Liver (tissue), 9 donors: ENCODE measurements around the gene ZNF547. TPM values are rescaled to one million over a fixed set of nuclear protein-coding genes. Genes with fewer than 3 reads are reported as not detected.

Source experiments
- DNase-seq: peaks from one replicate; pipeline ENCODE4 v3.0.0-alpha.2; 2017; ENCODE audit warnings: low spot score
- H3K27ac ChIP-seq, 2 donors: one replicate each; pipeline ENCODE4 v1.7.0; 2013; ENCODE audit warnings: inconsistent platforms in 2 of 2, low read length in 2 of 2, control low read depth in 1 of 2, low read depth in 1 of 2, mild to moderate bottlenecking in 1 of 2
- H3K27me3 ChIP-seq, 4 donors: one replicate each; pipeline versions ENCODE4 v1.6.1 to v1.7.0; 2013; ENCODE audit warnings: low read length in 3 of 4, inconsistent platforms in 1 of 4, mild to moderate bottlenecking in 1 of 4, moderate library complexity in 1 of 4; ENCODE audit not compliant: control insufficient read depth in 4 of 4, insufficient read depth in 4 of 4
- H3K36me3 ChIP-seq, 4 donors: one replicate each; pipeline versions ENCODE4 v1.6.1 to v1.7.0; 2013; ENCODE audit warnings: low read length in 3 of 4, mild to moderate bottlenecking in 3 of 4, low read depth in 1 of 4, moderate library complexity in 1 of 4; ENCODE audit not compliant: control insufficient read depth in 4 of 4, insufficient read depth in 3 of 4
- H3K4me1 ChIP-seq, 4 donors: one replicate each; pipeline versions ENCODE4 v1.6.1 to v1.7.0; 2013; ENCODE audit warnings: low read length in 3 of 4, mild to moderate bottlenecking in 3 of 4, moderate library complexity in 1 of 4; ENCODE audit not compliant: control insufficient read depth in 4 of 4, insufficient read depth in 4 of 4
- H3K4me3 ChIP-seq, 3 donors: one replicate each; pipeline versions ENCODE4 v1.6.1 to v1.7.0; 2013; ENCODE audit warnings: low read length in 3 of 3, control low read depth in 1 of 3, low read depth in 1 of 3, mild to moderate bottlenecking in 1 of 3
- H3K9ac ChIP-seq, 2 donors: one replicate each; pipeline ENCODE4 v1.7.0; 2013; ENCODE audit warnings: low read length in 2 of 2, mild to moderate bottlenecking in 2 of 2, moderate library complexity in 2 of 2, control low read depth in 1 of 2, low read depth in 1 of 2
- H3K9me3 ChIP-seq, 4 donors: one replicate each; pipeline versions ENCODE4 v1.6.1 to v1.7.0; 2013; ENCODE audit warnings: low read length in 3 of 4; ENCODE audit not compliant: control insufficient read depth in 4 of 4
- EGR1 ChIP-seq, 2 donors: IDR thresholded peaks; 2 replicates each; pipeline ENCODE4 v1.6.1; 2016 to 2018; ENCODE audit warnings: antibody characterized with exemption in 2 of 2, low read depth in 2 of 2
- FOXA1 ChIP-seq: IDR thresholded peaks from 2 replicates; pipeline ENCODE4 v1.6.1; 2016; ENCODE audit warnings: antibody characterized with exemption
- FOXA2 ChIP-seq: IDR thresholded peaks from 2 replicates; pipeline ENCODE4 v1.6.1; 2016; ENCODE audit warnings: antibody characterized with exemption
- GABPA ChIP-seq, 2 donors: IDR thresholded peaks in 1 of 2; conservative IDR thresholded peaks in 1 of 2; 2 replicates each; pipeline ENCODE4 v1.6.1; 2016; ENCODE audit warnings: antibody characterized with exemption in 2 of 2, mild to moderate bottlenecking in 1 of 2, moderate library complexity in 1 of 2
- HNF4A ChIP-seq, 2 donors: conservative IDR thresholded peaks; 2 replicates each; pipeline ENCODE4 v1.6.1; 2016; ENCODE audit warnings: antibody characterized with exemption in 2 of 2, mild to moderate bottlenecking in 2 of 2
- HNF4G ChIP-seq: IDR thresholded peaks from 2 replicates; pipeline ENCODE4 v1.6.1; 2016; ENCODE audit warnings: antibody characterized with exemption
- JUND ChIP-seq, 2 donors: IDR thresholded peaks; 2 replicates each; pipeline ENCODE4 v1.6.1; 2016; ENCODE audit warnings: antibody characterized with exemption in 2 of 2
- NR2F2 ChIP-seq: IDR thresholded peaks from 2 replicates; pipeline ENCODE4 v1.6.1; 2016; ENCODE audit warnings: antibody characterized with exemption
- RAD21 ChIP-seq, 2 donors: IDR thresholded peaks; 2 replicates each; pipeline ENCODE4 v1.6.1; 2016; ENCODE audit warnings: antibody characterized with exemption in 2 of 2, mild to moderate bottlenecking in 2 of 2
- RXRA ChIP-seq, 2 donors: IDR thresholded peaks; 2 replicates each; pipeline ENCODE4 v1.6.1; 2017 to 2018; ENCODE audit warnings: antibody characterized with exemption in 2 of 2, mild to moderate bottlenecking in 1 of 2
- SP1 ChIP-seq: IDR thresholded peaks from 2 replicates; pipeline ENCODE4 v1.6.1; 2018; ENCODE audit warnings: antibody characterized with exemption, mild to moderate bottlenecking
- TAF1 ChIP-seq: conservative IDR thresholded peaks from 2 replicates; pipeline ENCODE4 v1.6.1; 2016; ENCODE audit warnings: antibody characterized with exemption, mild to moderate bottlenecking
- YY1 ChIP-seq: IDR thresholded peaks from 2 replicates; pipeline ENCODE4 v1.6.1; 2016; ENCODE audit warnings: antibody characterized with exemption, mild to moderate bottlenecking
- WGBS: extraction: QIAGEN DNeasy Blood & Tissue Kit; methylation state at CpG from one replicate; pipeline ENCODE4 v1.1.7; 2013; 5-methylcytosine and 5-hydroxymethylcytosine counted together
- polyA plus RNA-seq, 2 donors: library from polyadenylated mRNA; stranded (reverse) in 1 of 2; unstranded in 1 of 2; fragments of 200-250 nt in 1 of 2; fragments of >200 nt in 1 of 2; fragmentation: Nextera tagmentation in 1 of 2; extraction: Ambion mirVana in 1 of 2; gene quantifications; one replicate each; pipeline versions ENCODE4 v1.2.1 to v1.2.3, GENCODE V29; 2013 to 2015
- total RNA-seq, 2 donors: library from RNA; depleted of rRNA; stranded (reverse); fragments of >200 nt; gene quantifications; one replicate each; pipeline ENCODE4 v1.2.3, GENCODE V29; 2014
- TF ChIP-seq, protein P1 (sequence below): IDR thresholded peaks from 2 replicates; pipeline ENCODE4 v1.6.1; 2016; ENCODE audit warnings: antibody characterized with exemption
- TF ChIP-seq, protein P2 (sequence below): fragments of 150-350 bp; IDR thresholded peaks from 2 replicates; pipeline ENCODE4 v1.5.1; 2017; ENCODE audit warnings: improper control_type of control experiment, low read depth, low read length; ENCODE audit not compliant: missing input control
- TF ChIP-seq, protein P3 (sequence below): IDR thresholded peaks from 2 replicates; pipeline ENCODE4 v1.6.1; 2016; ENCODE audit warnings: antibody characterized with exemption, mild to moderate bottlenecking
- TF ChIP-seq, protein P4 (sequence below): IDR thresholded peaks from 2 replicates; pipeline ENCODE4 v1.6.1; 2016; ENCODE audit warnings: antibody characterized with exemption
- TF ChIP-seq, protein P5 (sequence below): IDR thresholded peaks from 2 replicates; pipeline ENCODE4 v1.6.1; 2016; ENCODE audit warnings: antibody characterized with exemption
- donor health status: healthy.
- donor health status: healthy.
- donor health status: healthy.
- donor health status: healthy.
- donor health status: healthy.

ZNF547 gene
- total and polyA plus RNA-seq, 4 donors, result 0.22 to 1.8 (median 1.0) TPM

DNA sequence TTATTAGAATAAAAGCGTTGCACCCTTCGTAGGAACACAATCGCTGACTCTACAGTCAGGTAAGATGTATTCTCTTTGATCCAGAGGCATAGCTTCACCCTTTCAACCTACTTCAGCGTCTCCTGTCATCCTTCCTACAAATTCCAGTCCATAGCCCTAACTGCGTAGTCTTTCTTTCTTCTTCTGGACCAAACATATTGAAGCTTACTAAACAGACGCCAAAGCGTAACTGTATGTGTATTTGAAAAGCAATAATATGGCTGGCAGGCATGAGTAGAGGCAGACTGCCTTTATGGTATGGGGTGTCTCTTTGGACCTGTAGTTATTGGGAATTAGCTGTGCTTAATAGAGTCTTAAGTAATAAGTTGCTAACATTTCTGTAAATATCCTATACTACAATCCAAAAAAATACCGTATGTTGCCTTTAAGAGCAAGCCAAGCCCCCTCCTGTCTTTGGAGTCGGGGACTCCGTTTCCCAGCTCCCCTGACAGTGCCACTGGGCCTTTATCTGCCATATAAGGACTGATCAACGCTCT lies 25.9 kb downstream of the ZNF547 start:
- Histone ChIP-seq H3K9me3 (peaks cover 2 to 24% (median 17%) of the 10 kb centered on the region in 4 donors), H3K9ac (no peak overlapping the region), H3K27ac (peak overlapping the region; percentile 72 to 76), H3K4me1 (peaks cover 3 to 19% (median 11%) of the 10 kb centered on the region in 4 donors), H3K4me3 (peak overlapping the region; percentile 64 to 98 (median 68)), H3K27me3 (no peaks in the 10 kb centered on the region), H3K36me3 (peaks cover 1 to 13% (median 8%) of the 10 kb centered on the region in 4 donors)
- peak in 1 of 2 donors; percentile 6 for TF ChIP-seq RAD21 (IDR thresholded peaks at IDR 0.05)
- TF ChIP-seq, protein P1, sequence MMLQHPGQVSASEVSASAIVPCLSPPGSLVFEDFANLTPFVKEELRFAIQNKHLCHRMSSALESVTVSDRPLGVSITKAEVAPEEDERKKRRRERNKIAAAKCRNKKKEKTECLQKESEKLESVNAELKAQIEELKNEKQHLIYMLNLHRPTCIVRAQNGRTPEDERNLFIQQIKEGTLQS, result no peak
- WGBS, result 58% methylated on average over 11 of the region's 11 CpGs
- DNase-seq, result no peak

DNA sequence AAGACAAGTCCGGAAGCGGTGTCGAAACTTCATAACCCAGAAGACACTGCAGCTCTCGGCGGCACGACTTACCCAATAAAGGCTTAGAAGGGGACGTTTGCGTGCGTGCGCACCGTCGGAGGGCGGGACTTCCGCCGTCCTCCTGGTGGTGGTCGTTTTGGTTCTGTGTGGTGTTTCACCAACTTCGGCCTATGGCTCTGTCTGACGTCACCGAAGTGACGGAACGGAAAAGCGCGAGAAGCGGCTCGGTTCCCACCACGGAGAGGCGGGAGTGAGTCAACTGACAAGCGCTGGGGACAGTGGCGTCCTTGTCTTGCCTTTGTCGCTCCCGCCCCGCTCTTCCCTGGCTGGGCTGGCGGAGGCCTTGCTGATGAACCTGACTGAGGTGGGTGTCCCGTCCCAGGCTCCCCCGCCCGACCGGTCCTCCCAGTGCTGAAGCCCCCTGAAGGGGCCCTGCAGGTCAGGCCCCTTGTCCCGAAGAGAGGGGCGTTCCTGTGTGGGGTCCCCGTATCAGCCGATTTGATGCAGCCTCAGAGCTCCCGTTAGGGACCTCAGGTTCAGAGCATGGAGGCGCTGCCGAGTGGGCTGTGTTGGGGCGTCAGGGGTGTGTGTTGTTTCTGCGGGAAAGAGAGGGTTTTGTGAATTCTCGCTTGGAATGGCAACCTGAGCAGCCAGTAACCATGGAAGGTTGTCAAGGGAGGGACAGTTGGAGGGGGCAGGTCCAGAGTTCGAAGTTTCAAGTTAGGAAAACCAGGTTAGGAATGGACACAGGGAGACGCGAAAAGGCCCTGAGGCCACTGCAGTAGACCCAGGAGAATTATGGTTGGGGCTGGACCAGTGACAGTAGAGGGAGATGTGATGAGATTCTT lies 26.6 kb downstream of the ZNF547 start, which contains the start of gene ZNF548:
Gene ZNF548 (plus strand): TSS at position 125 of the 869 bp plus-strand sequence. CDS start 246 bp downstream, at position 371.
- peak; percentile 94 for DNase-seq
- WGBS, result under 1% methylated on average over 50 of the region's 50 CpGs

More for the DNA sequence above, 26.6 kb downstream of the ZNF547 start, which contains the start of gene ZNF548:
- Histone ChIP-seq H3K4me3 (peak within 1 kb of the TSS; percentile 64 to 98 (median 68)), H3K4me1 (peaks cover 3 to 19% (median 11%) of the 10 kb centered on the region in 4 donors), H3K36me3 (peaks cover 1 to 17% (median 12%) of the 10 kb centered on the region in 4 donors), H3K9me3 (peaks cover 2 to 24% (median 19%) of the 10 kb centered on the region in 4 donors), H3K27ac (peak within 1 kb of the TSS; percentile 72 to 76), H3K27me3 (no peaks in the 10 kb centered on the region), H3K9ac (peak within 1 kb of the TSS; percentile 52 to 86)
- TF ChIP-seq SP1 (peak; percentile 43), RXRA (IDR thresholded peaks at IDR 0.05) (peak in 1 of 2 donors; percentile 26), TAF1 (no peak), HNF4G (peak; percentile 44), JUND (IDR thresholded peaks at IDR 0.05) (peak; percentile 31 to 38), GABPA (IDR thresholded peaks at IDR 0.05 in 1 of 2, conservative IDR thresholded peaks at IDR 0.05 in 1 of 2) (peak; percentile 74 to 97), RAD21 (IDR thresholded peaks at IDR 0.05) (peak in 1 of 2 donors; percentile 50), YY1 (peak; percentile 86), EGR1 (IDR thresholded peaks at IDR 0.05; ENCODE audit: low read depth in 2 of 2) (peak in 1 of 2 donors; percentile 59), FOXA1 (peak; percentile 46), HNF4A (conservative IDR thresholded peaks at IDR 0.05) (peak; percentile 83 to 86), NR2F2 (no peak), FOXA2 (no peak)
- TF ChIP-seq, protein P2, sequence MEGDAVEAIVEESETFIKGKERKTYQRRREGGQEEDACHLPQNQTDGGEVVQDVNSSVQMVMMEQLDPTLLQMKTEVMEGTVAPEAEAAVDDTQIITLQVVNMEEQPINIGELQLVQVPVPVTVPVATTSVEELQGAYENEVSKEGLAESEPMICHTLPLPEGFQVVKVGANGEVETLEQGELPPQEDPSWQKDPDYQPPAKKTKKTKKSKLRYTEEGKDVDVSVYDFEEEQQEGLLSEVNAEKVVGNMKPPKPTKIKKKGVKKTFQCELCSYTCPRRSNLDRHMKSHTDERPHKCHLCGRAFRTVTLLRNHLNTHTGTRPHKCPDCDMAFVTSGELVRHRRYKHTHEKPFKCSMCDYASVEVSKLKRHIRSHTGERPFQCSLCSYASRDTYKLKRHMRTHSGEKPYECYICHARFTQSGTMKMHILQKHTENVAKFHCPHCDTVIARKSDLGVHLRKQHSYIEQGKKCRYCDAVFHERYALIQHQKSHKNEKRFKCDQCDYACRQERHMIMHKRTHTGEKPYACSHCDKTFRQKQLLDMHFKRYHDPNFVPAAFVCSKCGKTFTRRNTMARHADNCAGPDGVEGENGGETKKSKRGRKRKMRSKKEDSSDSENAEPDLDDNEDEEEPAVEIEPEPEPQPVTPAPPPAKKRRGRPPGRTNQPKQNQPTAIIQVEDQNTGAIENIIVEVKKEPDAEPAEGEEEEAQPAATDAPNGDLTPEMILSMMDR, result no peak
- TF ChIP-seq, protein P3, sequence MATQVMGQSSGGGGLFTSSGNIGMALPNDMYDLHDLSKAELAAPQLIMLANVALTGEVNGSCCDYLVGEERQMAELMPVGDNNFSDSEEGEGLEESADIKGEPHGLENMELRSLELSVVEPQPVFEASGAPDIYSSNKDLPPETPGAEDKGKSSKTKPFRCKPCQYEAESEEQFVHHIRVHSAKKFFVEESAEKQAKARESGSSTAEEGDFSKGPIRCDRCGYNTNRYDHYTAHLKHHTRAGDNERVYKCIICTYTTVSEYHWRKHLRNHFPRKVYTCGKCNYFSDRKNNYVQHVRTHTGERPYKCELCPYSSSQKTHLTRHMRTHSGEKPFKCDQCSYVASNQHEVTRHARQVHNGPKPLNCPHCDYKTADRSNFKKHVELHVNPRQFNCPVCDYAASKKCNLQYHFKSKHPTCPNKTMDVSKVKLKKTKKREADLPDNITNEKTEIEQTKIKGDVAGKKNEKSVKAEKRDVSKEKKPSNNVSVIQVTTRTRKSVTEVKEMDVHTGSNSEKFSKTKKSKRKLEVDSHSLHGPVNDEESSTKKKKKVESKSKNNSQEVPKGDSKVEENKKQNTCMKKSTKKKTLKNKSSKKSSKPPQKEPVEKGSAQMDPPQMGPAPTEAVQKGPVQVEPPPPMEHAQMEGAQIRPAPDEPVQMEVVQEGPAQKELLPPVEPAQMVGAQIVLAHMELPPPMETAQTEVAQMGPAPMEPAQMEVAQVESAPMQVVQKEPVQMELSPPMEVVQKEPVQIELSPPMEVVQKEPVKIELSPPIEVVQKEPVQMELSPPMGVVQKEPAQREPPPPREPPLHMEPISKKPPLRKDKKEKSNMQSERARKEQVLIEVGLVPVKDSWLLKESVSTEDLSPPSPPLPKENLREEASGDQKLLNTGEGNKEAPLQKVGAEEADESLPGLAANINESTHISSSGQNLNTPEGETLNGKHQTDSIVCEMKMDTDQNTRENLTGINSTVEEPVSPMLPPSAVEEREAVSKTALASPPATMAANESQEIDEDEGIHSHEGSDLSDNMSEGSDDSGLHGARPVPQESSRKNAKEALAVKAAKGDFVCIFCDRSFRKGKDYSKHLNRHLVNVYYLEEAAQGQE, result peak; percentile 13
- TF ChIP-seq, protein P4, sequence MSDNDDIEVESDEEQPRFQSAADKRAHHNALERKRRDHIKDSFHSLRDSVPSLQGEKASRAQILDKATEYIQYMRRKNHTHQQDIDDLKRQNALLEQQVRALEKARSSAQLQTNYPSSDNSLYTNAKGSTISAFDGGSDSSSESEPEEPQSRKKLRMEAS, result peak; percentile 71
- TF ChIP-seq, protein P5, sequence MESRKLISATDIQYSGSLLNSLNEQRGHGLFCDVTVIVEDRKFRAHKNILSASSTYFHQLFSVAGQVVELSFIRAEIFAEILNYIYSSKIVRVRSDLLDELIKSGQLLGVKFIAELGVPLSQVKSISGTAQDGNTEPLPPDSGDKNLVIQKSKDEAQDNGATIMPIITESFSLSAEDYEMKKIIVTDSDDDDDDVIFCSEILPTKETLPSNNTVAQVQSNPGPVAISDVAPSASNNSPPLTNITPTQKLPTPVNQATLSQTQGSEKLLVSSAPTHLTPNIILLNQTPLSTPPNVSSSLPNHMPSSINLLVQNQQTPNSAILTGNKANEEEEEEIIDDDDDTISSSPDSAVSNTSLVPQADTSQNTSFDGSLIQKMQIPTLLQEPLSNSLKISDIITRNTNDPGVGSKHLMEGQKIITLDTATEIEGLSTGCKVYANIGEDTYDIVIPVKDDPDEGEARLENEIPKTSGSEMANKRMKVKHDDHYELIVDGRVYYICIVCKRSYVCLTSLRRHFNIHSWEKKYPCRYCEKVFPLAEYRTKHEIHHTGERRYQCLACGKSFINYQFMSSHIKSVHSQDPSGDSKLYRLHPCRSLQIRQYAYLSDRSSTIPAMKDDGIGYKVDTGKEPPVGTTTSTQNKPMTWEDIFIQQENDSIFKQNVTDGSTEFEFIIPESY, result peak; percentile 97
- TF ChIP-seq, protein P1, result no peak
